Activated naive CD4-positive, alpha-beta T cell treated with anti-CD3 and anti-CD28 coated beads, Interleukin-2, amount 10 ng/mL, durations not matched to agents 7 days and 5 days (primary cell): ENCODE measurements around the gene TIAM2.

Experiments used
- CTCF ChIA-PET: fragments of 350-600 bp; sonication (Branson Sonifier 250); formaldehyde crosslinking; loops from one replicate; lab custom pipeline; 2021; ENCODE audit warnings: antibody characterized with exemption; lab: Charles Lee
- DNase-seq: peaks from one replicate; pipeline ENCODE4 v3.0.0-alpha.2; 2020
- H3K27ac Mint-ChIP-seq: one replicate; pipeline ENCODE4 v1.8.0; 2021; ENCODE audit warnings: mild to moderate bottlenecking, moderate library complexity, mixed read lengths
- H3K27me3 Mint-ChIP-seq: one replicate; pipeline ENCODE4 v1.8.0; 2021; ENCODE audit warnings: mild to moderate bottlenecking, mixed read lengths
- H3K36me3 Mint-ChIP-seq: one replicate; pipeline ENCODE4 v1.8.0; 2021; ENCODE audit warnings: mixed read lengths
- H3K4me1 Mint-ChIP-seq: one replicate; pipeline ENCODE4 v1.8.0; 2021; ENCODE audit warnings: mixed read lengths
- H3K4me3 Mint-ChIP-seq: one replicate; pipeline ENCODE4 v1.8.0; 2021; ENCODE audit warnings: mild to moderate bottlenecking, moderate library complexity, mixed read lengths
- H3K9me3 Mint-ChIP-seq: one replicate; pipeline ENCODE4 v1.8.0; 2021; ENCODE audit warnings: mixed read lengths

TIAM2 gene

GRCh38 chr6:155246825-155247224 lies 251.7 kb downstream of the TIAM2 start:
- Mint-ChIP-seq H3K4me3 (no peak overlapping the region), H3K4me1 (no peaks in the 10 kb centered on the region), H3K27me3 (no peaks in the 10 kb centered on the region), H3K9me3 (no peaks in the 10 kb centered on the region), H3K27ac (no peak overlapping the region), H3K36me3 (peaks cover 2% of the 10 kb centered on the region)
- CTCF ChIA-PET: interaction anchor here (1.0 to 3.0 kb wide), 6 partner anchors 8 to 317 kb away, joined by 3 to 54 read pairs (median 4); no protein-coding TSS in a partner anchor
- no peak for DNase-seq

GRCh38 chr6:155247618-155248007 lies 252.5 kb downstream of the TIAM2 start:
- H3K4me3 Mint-ChIP-seq: no peak overlapping the region
- no peaks in the 10 kb centered on the region for H3K9me3 Mint-ChIP-seq
- DNase-seq: no peak
- no peak overlapping the region for H3K27ac Mint-ChIP-seq
- H3K27me3 Mint-ChIP-seq: no peaks in the 10 kb centered on the region
- H3K4me1 Mint-ChIP-seq: no peaks in the 10 kb centered on the region
- CTCF ChIA-PET: interaction anchor here (1.0 to 3.0 kb wide), 16 partner anchors 9 to 572 kb away, joined by 3 to 54 read pairs (median 3); no protein-coding TSS in a partner anchor
- H3K36me3 Mint-ChIP-seq: peaks cover 2% of the 10 kb centered on the region

- no peak for DNase-seq
- no peaks in the 10 kb centered on the region for H3K27me3 Mint-ChIP-seq
- H3K4me3 Mint-ChIP-seq: no peak overlapping the region
- no peaks in the 10 kb centered on the region for H3K4me1 Mint-ChIP-seq
- H3K9me3 Mint-ChIP-seq: no peaks in the 10 kb centered on the region
- H3K27ac Mint-ChIP-seq: no peak overlapping the region
- peaks cover 4% of the 10 kb centered on the region for H3K36me3 Mint-ChIP-seq
- CTCF ChIA-PET: interaction anchor here (0.7 to 3.0 kb wide), 20 partner anchors 9 to 573 kb away, joined by 3 to 54 read pairs (median 3); no protein-coding TSS in a partner anchor
These were observed 253.2 kb downstream of the TIAM2 start for GRCh38 chr6:155248008-155249001.

DNA sequence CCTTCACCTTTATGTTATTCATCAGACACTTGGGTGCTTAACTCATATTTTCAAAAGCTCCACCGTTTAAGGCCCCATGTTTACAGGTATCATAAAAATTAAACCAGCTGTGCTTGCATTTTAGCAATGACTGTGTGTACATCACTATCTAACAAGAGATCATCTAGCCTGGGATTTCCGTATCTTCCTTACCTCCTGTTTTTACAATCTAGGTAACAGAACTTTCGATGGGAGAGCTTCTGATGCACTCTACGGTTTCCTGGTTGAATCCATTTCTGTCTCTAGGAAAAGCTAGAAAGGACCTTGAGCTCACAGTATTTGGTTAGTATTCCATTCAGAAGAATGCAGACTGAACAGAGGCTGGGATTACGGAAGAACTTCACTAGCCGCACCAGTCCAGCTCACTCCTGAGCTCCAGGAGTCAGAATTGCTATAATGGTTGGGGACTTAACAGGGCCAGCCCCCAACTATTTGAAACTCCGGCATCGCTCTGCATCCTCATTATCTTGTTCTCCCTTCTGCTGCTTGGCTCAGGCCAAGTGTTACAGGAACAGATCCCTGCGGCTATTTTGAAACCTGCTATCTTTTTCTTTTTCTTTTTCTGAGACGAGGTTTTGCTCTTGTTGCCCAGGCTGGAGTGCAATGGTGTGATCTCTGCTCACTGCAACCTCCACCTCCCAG lies 255.7 kb downstream of the TIAM2 start:
- H3K4me1 Mint-ChIP-seq: no peaks in the 10 kb centered on the region
- CTCF ChIA-PET: interaction anchor here (0.8 to 2.5 kb wide), 6 partner anchors 16 to 575 kb away, joined by 3 to 11 read pairs (median 4); no protein-coding TSS in a partner anchor
- H3K27me3 Mint-ChIP-seq: no peaks in the 10 kb centered on the region
- peaks cover 19% of the 10 kb centered on the region for H3K36me3 Mint-ChIP-seq
- no peak overlapping the region for H3K27ac Mint-ChIP-seq
- H3K9me3 Mint-ChIP-seq: no peaks in the 10 kb centered on the region
- DNase-seq: no peak
- H3K4me3 Mint-ChIP-seq: no peak overlapping the region

DNA sequence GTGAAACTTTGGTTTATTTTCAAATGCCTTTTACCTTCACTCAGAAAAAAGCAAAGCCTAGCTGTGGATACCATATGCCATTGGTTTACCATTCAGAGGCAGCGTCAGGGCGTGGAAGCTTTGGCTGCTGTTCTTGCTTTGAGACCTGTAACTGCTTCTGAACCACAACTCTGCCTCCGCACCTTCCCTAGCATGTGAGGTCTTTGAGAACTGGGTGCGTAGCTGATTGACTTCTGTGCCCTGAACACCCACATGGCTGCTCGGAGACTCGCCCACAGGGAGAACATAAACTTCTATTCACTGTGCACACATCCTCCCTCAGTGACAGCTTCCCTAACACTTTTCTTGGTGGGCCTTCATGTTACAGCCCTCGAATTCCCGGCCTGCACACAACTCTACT lies 257.5 kb downstream of the TIAM2 start:
- no peak for DNase-seq
- H3K36me3 Mint-ChIP-seq: peaks cover 26% of the 10 kb centered on the region
- CTCF ChIA-PET: interaction anchor here (0.7 to 1.2 kb wide), 2 partner anchors 9 to 16 kb away, joined by 3 read pairs; no protein-coding TSS in a partner anchor

GRCh38 chr6:155253337-155253736 lies 258.2 kb downstream of the TIAM2 start:
- no peaks in the 10 kb centered on the region for H3K9me3 Mint-ChIP-seq
- CTCF ChIA-PET: no interaction called here
- DNase-seq: no peak
- H3K36me3 Mint-ChIP-seq: peaks cover 28% of the 10 kb centered on the region
- no peak overlapping the region for H3K27ac Mint-ChIP-seq
- H3K4me1 Mint-ChIP-seq: no peaks in the 10 kb centered on the region
- no peaks in the 10 kb centered on the region for H3K27me3 Mint-ChIP-seq
- H3K4me3 Mint-ChIP-seq: no peak overlapping the region

More for the DNA sequence above, 257.5 kb downstream of the TIAM2 start:
- Mint-ChIP-seq H3K27me3 (no peaks in the 10 kb centered on the region), H3K4me1 (no peaks in the 10 kb centered on the region), H3K9me3 (no peaks in the 10 kb centered on the region), H3K27ac (no peak overlapping the region), H3K4me3 (no peak overlapping the region)

DNA sequence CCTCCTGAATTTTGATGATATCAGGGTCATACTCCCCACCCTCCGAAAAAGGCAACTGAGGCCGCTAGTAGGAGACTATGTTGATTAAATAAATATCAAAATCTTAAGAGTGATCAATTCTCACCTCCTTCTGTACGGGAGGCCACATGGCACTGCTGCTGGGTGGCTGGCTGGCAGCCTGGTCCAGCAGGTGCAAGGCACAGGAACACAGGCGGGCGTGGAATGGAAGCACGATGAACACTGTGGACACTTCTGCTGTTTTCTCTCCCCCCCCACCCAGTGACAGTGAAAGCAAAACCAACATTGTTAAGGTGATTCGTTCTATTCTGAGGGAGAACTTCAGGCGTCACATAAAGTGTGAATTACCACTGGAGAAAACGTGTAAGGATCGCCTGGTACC lies 259.0 kb downstream of the TIAM2 start:
- H3K9me3 Mint-ChIP-seq: no peaks in the 10 kb centered on the region
- no peaks in the 10 kb centered on the region for H3K27me3 Mint-ChIP-seq
- no peak overlapping the region for H3K27ac Mint-ChIP-seq
- DNase-seq: no peak
- peaks cover 27% of the 10 kb centered on the region for H3K36me3 Mint-ChIP-seq
- no peaks in the 10 kb centered on the region for H3K4me1 Mint-ChIP-seq
- no peak overlapping the region for H3K4me3 Mint-ChIP-seq
- CTCF ChIA-PET: no interaction called here

- Mint-ChIP-seq H3K4me1 (no peaks in the 10 kb centered on the region), H3K9me3 (no peaks in the 10 kb centered on the region), H3K4me3 (no peak overlapping the region), H3K27me3 (no peaks in the 10 kb centered on the region), H3K27ac (no peak overlapping the region), H3K36me3 (peaks cover 33% of the 10 kb centered on the region)
- DNase-seq: no peak
- CTCF ChIA-PET: no interaction called here
These were observed 261.1 kb downstream of the TIAM2 start for GRCh38 chr6:155256122-155256795.

- Mint-ChIP-seq H3K9me3 (no peaks in the 10 kb centered on the region), H3K4me1 (no peaks in the 10 kb centered on the region), H3K27ac (no peak overlapping the region), H3K27me3 (no peaks in the 10 kb centered on the region), H3K36me3 (peaks cover 33% of the 10 kb centered on the region), H3K4me3 (no peak overlapping the region)
- CTCF ChIA-PET: interaction anchor here (1.2 kb wide), 1 partner anchor 336 kb away, joined by 3 read pairs; no protein-coding TSS in a partner anchor
- DNase-seq: no peak
These were observed 262.7 kb downstream of the TIAM2 start for GRCh38 chr6:155257796-155258195.

DNA sequence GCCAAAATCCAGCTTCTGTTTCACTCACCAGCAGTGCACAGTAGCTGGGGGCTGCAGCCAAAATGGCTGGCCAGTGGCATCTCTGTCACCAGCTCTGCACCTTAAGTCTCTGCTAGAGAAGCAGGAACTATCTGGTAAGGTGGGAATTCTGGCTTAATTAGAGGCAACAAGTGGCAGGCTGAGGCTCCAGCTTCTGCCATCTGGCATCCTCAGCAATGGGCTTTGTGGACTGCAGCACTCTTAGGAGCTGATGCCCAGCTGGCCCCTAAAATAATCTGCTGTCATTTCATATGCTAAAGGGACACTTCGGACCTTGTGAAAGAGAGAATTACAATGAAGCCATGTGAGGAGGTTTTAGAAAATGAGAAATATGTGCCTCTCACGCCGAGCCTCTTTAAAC lies 264.1 kb downstream of the TIAM2 start:
- Mint-ChIP-seq H3K4me3 (no peak overlapping the region), H3K27ac (no peak overlapping the region), H3K36me3 (peaks cover 31% of the 10 kb centered on the region), H3K9me3 (no peaks in the 10 kb centered on the region), H3K4me1 (no peaks in the 10 kb centered on the region), H3K27me3 (no peaks in the 10 kb centered on the region)
- CTCF ChIA-PET: interaction anchor here (1.1 kb wide), 1 partner anchor 9 kb away, joined by 4 read pairs; no protein-coding TSS in a partner anchor
- no peak for DNase-seq

DNA sequence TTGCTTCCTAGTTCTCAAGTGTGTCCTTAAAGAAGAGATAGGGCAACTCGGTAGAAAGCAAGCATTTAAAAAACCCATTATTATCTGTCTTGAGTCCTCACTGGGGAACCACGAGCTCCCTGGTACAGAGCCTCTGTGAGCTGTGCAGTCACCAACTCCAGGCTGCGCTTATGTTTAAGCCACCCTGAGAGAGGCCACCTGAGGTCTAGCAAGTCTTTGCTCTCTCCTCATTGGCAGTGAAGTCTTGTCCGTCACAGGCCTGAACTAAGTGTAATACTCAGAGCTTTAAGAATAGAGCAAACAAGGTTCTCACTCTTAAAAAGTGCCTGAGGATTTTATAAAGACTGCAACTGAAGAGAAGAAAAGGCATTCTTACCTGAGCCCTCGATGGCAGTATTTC lies 264.8 kb downstream of the TIAM2 start:
- H3K27ac Mint-ChIP-seq: no peak overlapping the region
- DNase-seq: no peak

GRCh38 chr6:155260686-155261085 lies 265.6 kb downstream of the TIAM2 start:
- no peaks in the 10 kb centered on the region for H3K9me3 Mint-ChIP-seq
- H3K27ac Mint-ChIP-seq: no peak overlapping the region
- CTCF ChIA-PET: no interaction called here
- no peaks in the 10 kb centered on the region for H3K27me3 Mint-ChIP-seq
- DNase-seq: no peak
- H3K4me1 Mint-ChIP-seq: no peaks in the 10 kb centered on the region
- H3K4me3 Mint-ChIP-seq: no peak overlapping the region
- peaks cover 26% of the 10 kb centered on the region for H3K36me3 Mint-ChIP-seq

More for the DNA sequence above, 264.8 kb downstream of the TIAM2 start:
- no peaks in the 10 kb centered on the region for H3K9me3 Mint-ChIP-seq
- no peaks in the 10 kb centered on the region for H3K27me3 Mint-ChIP-seq
- H3K4me1 Mint-ChIP-seq: no peaks in the 10 kb centered on the region
- CTCF ChIA-PET: no interaction called here
- no peak overlapping the region for H3K4me3 Mint-ChIP-seq
- peaks cover 30% of the 10 kb centered on the region for H3K36me3 Mint-ChIP-seq

GRCh38 chr6:155261111-155261900 lies 266.2 kb downstream of the TIAM2 start:
- Mint-ChIP-seq H3K4me3 (no peak overlapping the region), H3K9me3 (no peaks in the 10 kb centered on the region), H3K36me3 (peaks cover 26% of the 10 kb centered on the region), H3K27me3 (no peaks in the 10 kb centered on the region), H3K27ac (no peak overlapping the region), H3K4me1 (no peaks in the 10 kb centered on the region)
- CTCF ChIA-PET: interaction anchor here (1.0 kb wide), 1 partner anchor 9 kb away, joined by 3 read pairs; no protein-coding TSS in a partner anchor
- DNase-seq: no peak
